Keratinocyte (primary cell): ENCODE results near the gene DENND4B. TPM values are rescaled to one million over a fixed set of nuclear protein-coding genes. Genes with fewer than 3 reads are reported as not detected.

Experiments used
- DNase-seq: peaks from one replicate; pipeline ENCODE4 v3.0.0-alpha.2; 2011; ENCODE audit warnings: low read depth, missing footprints, low spot score
- FAIRE-seq: peaks from 2 replicates; lab custom pipeline; 2011; peaks lifted over from hg19 to GRCh38; lab: Jason Lieb, UNC
- H2AFZ ChIP-seq: 2 replicates; pipeline ENCODE4 v1.6.0; 2012; ENCODE audit warnings: low read length, control low read depth, inconsistent platforms; ENCODE audit not compliant: control insufficient read depth
- H3K27ac ChIP-seq: 2 replicates; pipeline ENCODE4 v1.5.1; 2011; ENCODE audit warnings: low read length; ENCODE audit not compliant: control insufficient read depth, insufficient read depth
- H3K27me3 ChIP-seq: 3 replicates; pipeline ENCODE4 v1.6.0; 2011; ENCODE audit warnings: low read length; ENCODE audit not compliant: control insufficient read depth, insufficient read depth; ENCODE audit errors: extremely low read depth
- H3K36me3 ChIP-seq, 2 experiments: 2 replicates in 1 of 2; 3 replicates in 1 of 2; pipeline ENCODE4 v1.5.1; 2011; ENCODE audit warnings: low read length in 2 of 2, mild to moderate bottlenecking in 1 of 2; ENCODE audit not compliant: control insufficient read depth in 2 of 2, insufficient read depth in 2 of 2; ENCODE audit errors: extremely low read depth in 1 of 2
- H3K4me1 ChIP-seq: 3 replicates; pipeline ENCODE4 v1.5.1; 2011; ENCODE audit warnings: low read length; ENCODE audit not compliant: control insufficient read depth, insufficient read depth; ENCODE audit errors: extremely low read depth
- H3K4me2 ChIP-seq: 3 replicates; pipeline ENCODE4 v1.6.0; 2011; ENCODE audit warnings: low read depth, low read length; ENCODE audit not compliant: control insufficient read depth, insufficient read depth; ENCODE audit errors: extremely low read depth
- H3K4me3 ChIP-seq, 3 experiments: fragments of 200-600 bp in 1 of 3; sonication (generic) in 1 of 3; 2 replicates in 2 of 3; 3 replicates in 1 of 3; pipeline ENCODE4 v1.5.1; 2011 to 2016; ENCODE audit warnings: low read length in 3 of 3, mild to moderate bottlenecking in 3 of 3, control low read depth in 2 of 3, inconsistent platforms in 1 of 3, low read depth in 1 of 3, mixed read lengths in 1 of 3, mixed run types in 1 of 3, moderate library complexity in 1 of 3; ENCODE audit not compliant: control insufficient read depth in 2 of 3, insufficient read depth in 2 of 3; ENCODE audit errors: extremely low read depth in 1 of 3
- H3K79me2 ChIP-seq: 2 replicates; pipeline ENCODE4 v1.6.0; 2012; ENCODE audit warnings: low read length; ENCODE audit not compliant: control insufficient read depth, insufficient read depth
- H3K9ac ChIP-seq: 3 replicates; pipeline ENCODE4 v1.6.0; 2011; ENCODE audit warnings: low read length; ENCODE audit not compliant: control insufficient read depth, insufficient read depth; ENCODE audit errors: extremely low read depth
- H3K9me1 ChIP-seq: 3 replicates; pipeline ENCODE4 v1.6.0; 2011; ENCODE audit warnings: low read length; ENCODE audit not compliant: control insufficient read depth, insufficient read depth; ENCODE audit errors: extremely low read depth
- H3K9me3 ChIP-seq: 2 replicates; pipeline ENCODE4 v1.5.1; 2012; ENCODE audit warnings: low read depth, low read length; ENCODE audit not compliant: control insufficient read depth
- H4K20me1 ChIP-seq: 3 replicates; pipeline ENCODE4 v1.6.0; 2011; ENCODE audit warnings: low read length; ENCODE audit not compliant: control insufficient read depth, insufficient read depth; ENCODE audit errors: extremely low read depth
- CTCF ChIP-seq, 3 experiments: IDR thresholded peaks in 1 of 3; conservative IDR thresholded peaks in 1 of 3; optimal IDR thresholded peaks in 1 of 3; 2 replicates in 2 of 3; 3 replicates in 1 of 3; pipeline versions ENCODE3 to v1.5.1; 2011; ENCODE audit warnings: low read length in 3 of 3, mild to moderate bottlenecking in 3 of 3, moderate library complexity in 2 of 3, control low read depth in 1 of 3, inconsistent platforms in 1 of 3; ENCODE audit not compliant: insufficient read depth in 2 of 3; ENCODE audit errors: extremely low read depth in 1 of 3
- EZH2 ChIP-seq: IDR thresholded peaks from one replicate; pipeline ENCODE4 v1.6.1; 2012; ENCODE audit warnings: inconsistent platforms, mild to moderate bottlenecking, low read length, moderate library complexity
- dilution Hi-C: fragments of 300-500 bp; cut with MboI; formaldehyde crosslinking; loops from one replicate; pipeline ENCODE4 v1.7.0; 2020; ENCODE audit warnings: low sequenced_read_pairs; ENCODE audit not compliant: extremely low pct_ligation_motif_present
- polyA plus RNA-seq, 5 experiments: library from polyadenylated mRNA; depleted of rRNA in 3 of 5; stranded (reverse) in 3 of 5; stranded (forward) in 1 of 5; unstranded in 1 of 5; fragments of >200 nt; gene quantifications; 1 replicate in 1 of 5; 2 replicates in 3 of 5; 3 replicates in 1 of 5; pipeline versions ENCODE4 v1.2.1 to v1.2.3, GENCODE V29; 2011 to 2012; ENCODE audit warnings: missing spikeins in 2 of 5, low read depth in 1 of 5, low replicate concordance in 1 of 5

DENND4B gene
- polyA plus RNA-seq, 1 donor (not counting 4 experiments of a cell fraction or from before 2014, with no cell fraction given), result 7.9 TPM

GRCh38 chr1:153881751-153882150 lies 64.8 kb downstream of the DENND4B start:
- Histone ChIP-seq H3K36me3 (no peaks in the 10 kb centered on the region), H3K4me3 (no peak overlapping the region), H2AFZ (no peak overlapping the region), H3K9ac (no peak overlapping the region), H3K4me1 (peaks cover 16% of the 10 kb centered on the region), H3K9me1 (no peaks in the 10 kb centered on the region), H3K27ac (no peak overlapping the region), H4K20me1 (peaks cover 11% of the 10 kb centered on the region), H3K4me2 (no peak overlapping the region), H3K9me3 (no peaks in the 10 kb centered on the region), H3K27me3 (no peaks in the 10 kb centered on the region), H3K79me2 (peaks cover 78% of the 10 kb centered on the region)
- no peak for TF ChIP-seq CTCF (optimal IDR thresholded peaks at IDR 0.05 in 1 of 3, IDR thresholded peaks at IDR 0.05 in 1 of 3, conservative IDR thresholded peaks at IDR 0.05 in 1 of 3; ENCODE audit: extremely low read depth in 1 of 3, insufficient read depth in 2 of 3, low read length in 3 of 3)
- TF ChIP-seq EZH2, result no peak
- FAIRE-seq (no peak), DNase-seq (no peak)
- dilution Hi-C loops, result no loop called here

- Histone ChIP-seq H3K27me3 (no peaks in the 10 kb centered on the region), H3K79me2 (peaks cover 76% of the 10 kb centered on the region), H3K4me2 (peak overlapping the region; percentile 31), H4K20me1 (peaks cover 11% of the 10 kb centered on the region), H3K9me3 (no peaks in the 10 kb centered on the region), H3K4me3 (no peak overlapping the region), H3K9ac (no peak overlapping the region), H3K9me1 (no peaks in the 10 kb centered on the region), H3K36me3 (no peaks in the 10 kb centered on the region), H3K4me1 (peaks cover 16% of the 10 kb centered on the region), H3K27ac (peak overlapping the region; percentile 2), H2AFZ (no peak overlapping the region)
- TF ChIP-seq EZH2 (no peak), CTCF (optimal IDR thresholded peaks at IDR 0.05 in 1 of 3, IDR thresholded peaks at IDR 0.05 in 1 of 3, conservative IDR thresholded peaks at IDR 0.05 in 1 of 3; ENCODE audit: extremely low read depth in 1 of 3, insufficient read depth in 2 of 3, low read length in 3 of 3) (no peak)
- FAIRE-seq (no peak), DNase-seq (peak; percentile 15)
- dilution Hi-C loops, result no loop called here
These were observed 65.6 kb downstream of the DENND4B start for GRCh38 chr1:153880962-153881361.
